AG10803 (cell line): ENCODE data around the gene SLX4.

Source experiments
- DNase-seq: peaks from one replicate; pipeline ENCODE4 v3.0.0; 2010; ENCODE audit warnings: low read depth
- H3K4me3 ChIP-seq: 2 replicates; pipeline ENCODE4 v1.5.1; 2011; ENCODE audit warnings: mild to moderate bottlenecking, low read length, control low read depth
- TF ChIP-seq, protein P1 (sequence below): conservative IDR thresholded peaks from 2 replicates; pipeline ENCODE4 v1.5.1; 2011; ENCODE audit warnings: mild to moderate bottlenecking, low read length, control low read depth, inconsistent platforms

SLX4 gene

DNA sequence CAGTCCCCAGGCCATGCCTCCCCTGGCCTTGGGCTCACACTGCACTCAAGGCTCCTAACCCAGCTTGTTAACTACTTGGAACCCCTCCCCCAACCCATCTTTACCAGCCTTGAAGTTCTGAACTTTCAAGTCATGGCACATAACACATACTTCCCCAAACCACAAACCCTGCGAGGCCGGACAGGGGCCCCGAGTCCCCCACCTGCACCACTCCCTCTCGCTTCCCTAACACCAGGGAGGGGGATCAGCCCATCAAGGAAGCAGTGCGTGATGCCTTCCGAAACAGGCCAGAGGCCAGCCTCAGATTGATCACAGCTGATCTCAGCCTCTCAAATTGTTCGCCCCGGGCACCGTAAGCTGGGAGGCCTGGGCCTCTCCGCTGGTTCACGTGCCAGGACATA lies 31.2 kb downstream of the SLX4 start:
- peak; percentile 12 for DNase-seq
- no peak overlapping the region for H3K4me3 ChIP-seq
- TF ChIP-seq, protein P1, sequence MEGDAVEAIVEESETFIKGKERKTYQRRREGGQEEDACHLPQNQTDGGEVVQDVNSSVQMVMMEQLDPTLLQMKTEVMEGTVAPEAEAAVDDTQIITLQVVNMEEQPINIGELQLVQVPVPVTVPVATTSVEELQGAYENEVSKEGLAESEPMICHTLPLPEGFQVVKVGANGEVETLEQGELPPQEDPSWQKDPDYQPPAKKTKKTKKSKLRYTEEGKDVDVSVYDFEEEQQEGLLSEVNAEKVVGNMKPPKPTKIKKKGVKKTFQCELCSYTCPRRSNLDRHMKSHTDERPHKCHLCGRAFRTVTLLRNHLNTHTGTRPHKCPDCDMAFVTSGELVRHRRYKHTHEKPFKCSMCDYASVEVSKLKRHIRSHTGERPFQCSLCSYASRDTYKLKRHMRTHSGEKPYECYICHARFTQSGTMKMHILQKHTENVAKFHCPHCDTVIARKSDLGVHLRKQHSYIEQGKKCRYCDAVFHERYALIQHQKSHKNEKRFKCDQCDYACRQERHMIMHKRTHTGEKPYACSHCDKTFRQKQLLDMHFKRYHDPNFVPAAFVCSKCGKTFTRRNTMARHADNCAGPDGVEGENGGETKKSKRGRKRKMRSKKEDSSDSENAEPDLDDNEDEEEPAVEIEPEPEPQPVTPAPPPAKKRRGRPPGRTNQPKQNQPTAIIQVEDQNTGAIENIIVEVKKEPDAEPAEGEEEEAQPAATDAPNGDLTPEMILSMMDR: no peak

DNA sequence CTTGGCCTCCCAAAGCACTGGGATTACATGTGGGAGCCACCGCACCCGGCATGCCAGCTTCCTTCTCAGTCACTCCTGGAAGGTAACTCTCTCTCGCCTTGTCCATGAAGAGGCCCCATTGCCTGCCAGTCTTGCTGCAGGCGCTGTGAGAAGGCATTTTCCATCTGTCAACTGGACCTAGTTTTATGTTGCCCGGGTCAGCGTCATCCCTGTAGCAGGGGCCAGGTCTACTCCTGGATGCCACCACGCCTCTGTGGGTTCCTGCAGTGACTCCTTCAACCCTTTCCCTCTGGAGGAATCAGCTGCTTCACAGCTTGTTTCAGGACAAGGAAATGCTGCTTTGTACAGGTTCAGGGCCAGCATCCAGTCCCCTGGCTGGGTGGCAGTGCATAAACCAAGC lies 31.6 kb downstream of the SLX4 start:
- no peak overlapping the region for H3K4me3 ChIP-seq
- TF ChIP-seq, protein P1: no peak
- no peak for DNase-seq

DNA sequence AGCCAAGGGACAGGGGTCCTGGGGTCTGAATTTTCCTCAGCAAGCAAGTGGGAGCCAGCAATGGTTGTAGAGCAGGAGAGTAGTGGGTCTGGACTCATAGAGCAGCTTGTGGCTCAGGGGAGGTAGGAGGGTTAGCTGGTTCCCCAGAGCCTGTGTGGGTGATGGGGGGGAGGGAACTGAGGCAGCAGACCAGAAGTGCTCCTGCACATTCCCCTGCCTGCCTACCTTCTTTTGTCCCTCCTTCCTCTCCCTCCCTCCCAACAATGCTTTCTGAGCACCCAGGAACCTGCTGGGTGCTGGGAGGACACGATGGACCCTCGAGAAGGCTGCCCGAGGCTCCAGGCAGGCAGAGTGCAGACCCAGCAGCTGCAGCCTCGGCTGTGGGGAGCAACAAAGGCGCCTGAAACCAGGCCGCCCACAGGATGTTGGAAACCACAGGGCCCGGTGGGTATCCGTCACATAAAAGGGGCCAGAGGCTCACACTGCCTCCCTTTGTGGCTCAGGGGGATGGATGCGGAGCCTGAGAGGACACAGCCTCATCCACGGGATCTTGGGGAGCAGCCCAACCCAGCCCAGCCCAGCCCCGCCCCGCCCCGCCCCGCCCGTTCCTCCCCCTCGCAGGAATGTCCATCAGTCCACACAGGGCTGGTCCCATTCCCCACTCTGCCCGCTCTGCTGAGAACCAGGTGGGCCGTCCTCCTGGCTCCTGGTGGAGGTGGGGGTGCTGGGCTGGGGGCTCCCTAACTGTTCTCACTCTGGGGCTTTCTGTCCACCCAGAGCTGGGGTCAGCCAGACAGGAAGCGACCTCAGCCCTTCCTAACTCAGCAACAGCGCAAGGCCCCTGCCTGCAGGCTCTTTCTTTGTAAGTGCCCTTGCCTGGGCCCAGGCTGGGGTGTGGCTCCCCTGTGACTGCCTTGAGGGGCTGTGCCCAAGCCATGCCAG lies 32.5 kb downstream of the SLX4 start:
- no peak overlapping the region for H3K4me3 ChIP-seq

DNA sequence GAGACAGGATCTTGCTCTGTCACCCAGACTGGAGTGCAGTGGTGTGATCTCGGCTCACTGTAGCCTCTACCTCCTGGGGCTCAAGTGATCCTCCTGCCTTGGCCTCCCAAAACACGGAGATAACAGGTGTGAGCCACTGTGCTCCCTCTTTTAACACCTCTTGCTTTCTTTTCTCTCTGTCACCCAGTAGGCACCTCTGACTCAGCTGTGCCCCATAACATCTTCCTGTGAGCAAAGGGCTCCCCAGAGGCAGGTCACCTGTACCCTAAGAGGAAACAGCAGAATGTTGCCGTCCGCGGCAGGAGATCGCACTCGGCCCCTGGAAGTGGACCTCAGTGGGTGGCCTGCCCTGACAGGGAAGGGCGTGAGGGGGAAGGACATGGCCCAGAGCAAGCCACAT lies 33.3 kb downstream of the SLX4 start:
- TF ChIP-seq, protein P1: no peak
- DNase-seq: no peak
- H3K4me3 ChIP-seq: no peak overlapping the region

More for the DNA sequence above, 32.5 kb downstream of the SLX4 start:
- no peak for DNase-seq
- TF ChIP-seq, protein P1: no peak

DNA sequence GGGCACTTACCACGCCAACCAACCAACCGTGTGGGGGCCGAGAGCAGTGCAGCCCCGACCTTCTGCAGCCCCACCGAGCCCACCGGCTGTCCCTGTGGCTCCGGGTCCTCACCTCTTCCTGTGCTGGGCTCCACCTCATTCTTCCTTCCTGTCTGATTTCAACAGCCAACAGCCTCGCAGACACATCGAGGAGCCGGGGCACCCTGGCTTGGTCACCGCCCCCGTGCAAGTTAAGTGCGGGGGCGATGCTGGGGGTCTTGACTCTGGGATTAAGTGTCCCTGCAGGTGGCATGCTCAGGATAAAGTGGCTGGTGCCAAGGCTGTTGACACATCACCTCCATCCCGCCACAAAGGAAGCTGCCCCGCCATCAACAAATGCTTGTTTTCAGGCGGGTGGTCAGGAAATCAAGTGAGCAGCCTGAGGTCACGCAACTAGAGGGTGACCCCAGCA lies 34.1 kb downstream of the SLX4 start, which contains the start of gene NLRC3:
TSS of gene NLRC3 (minus strand) at position 102 of the 451 bp plus-strand sequence. CDS start 12,367 bp downstream, outside the sequence.
- TF ChIP-seq, protein P1: no peak
- DNase-seq: no peak
- H3K4me3 ChIP-seq: no peak within 1 kb of the TSS

DNA sequence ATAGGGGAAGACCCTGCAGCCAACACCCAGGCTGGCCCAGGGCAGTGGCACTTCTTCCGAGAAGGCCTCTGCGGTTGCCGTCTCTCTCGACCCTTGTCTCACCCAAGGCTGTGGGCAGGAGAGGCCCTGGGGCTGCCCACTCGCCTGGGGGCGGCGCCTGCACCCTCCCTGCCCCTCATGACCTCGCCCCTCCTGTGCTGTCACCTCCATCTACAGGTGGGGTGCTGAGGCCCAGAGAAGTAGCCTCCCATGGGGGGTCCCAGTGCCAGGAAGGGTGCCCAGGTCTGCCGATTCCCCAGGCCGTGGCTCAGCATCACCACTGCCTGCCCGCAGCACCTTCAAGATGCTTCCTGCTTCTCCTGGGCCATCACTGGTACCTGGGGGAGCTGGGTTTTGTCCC lies 35.2 kb downstream of the SLX4 start:
- no peak overlapping the region for H3K4me3 ChIP-seq
- no peak for DNase-seq
- TF ChIP-seq, protein P1: no peak

DNA sequence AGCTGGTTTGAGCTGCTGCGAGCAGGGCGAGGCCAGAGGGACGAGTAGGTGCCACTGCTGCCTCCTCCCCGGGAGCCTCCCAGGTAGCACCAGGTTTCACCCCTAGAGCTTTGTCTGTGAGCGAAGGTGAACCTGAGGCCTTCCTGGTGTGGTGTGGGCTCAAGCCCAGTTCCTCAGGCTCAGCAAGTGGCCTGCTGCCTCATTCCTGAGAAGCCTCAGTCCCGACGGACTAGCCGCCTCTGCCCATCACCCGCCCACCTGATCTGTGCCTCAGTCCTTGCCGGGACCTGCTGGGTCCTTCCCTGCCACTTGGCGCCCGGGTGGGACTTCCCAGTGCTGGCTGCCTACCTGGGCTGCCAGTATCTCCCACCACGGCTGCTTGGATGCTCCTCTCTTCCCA lies 35.9 kb downstream of the SLX4 start:
- no peak overlapping the region for H3K4me3 ChIP-seq
- TF ChIP-seq, protein P1: no peak
- DNase-seq: no peak
